Retinal pigment epithelial cell (primary cell): Measurements from ENCODE around the gene SLC47A1.

Experiments used
- DNase-seq: peaks from one replicate; pipeline ENCODE4 v3.0.0-alpha.2; 2010; ENCODE audit warnings: low read depth
- H3K4me3 ChIP-seq: 2 replicates; pipeline ENCODE4 v1.5.1; 2011; ENCODE audit warnings: mild to moderate bottlenecking, low read length, control low read depth, moderate library complexity
- TF ChIP-seq, protein P1 (sequence below): conservative IDR thresholded peaks from 2 replicates; pipeline ENCODE4 v1.5.1; 2011; ENCODE audit warnings: low read depth, low read length, control low read depth, inconsistent platforms

The SLC47A1 gene

DNA sequence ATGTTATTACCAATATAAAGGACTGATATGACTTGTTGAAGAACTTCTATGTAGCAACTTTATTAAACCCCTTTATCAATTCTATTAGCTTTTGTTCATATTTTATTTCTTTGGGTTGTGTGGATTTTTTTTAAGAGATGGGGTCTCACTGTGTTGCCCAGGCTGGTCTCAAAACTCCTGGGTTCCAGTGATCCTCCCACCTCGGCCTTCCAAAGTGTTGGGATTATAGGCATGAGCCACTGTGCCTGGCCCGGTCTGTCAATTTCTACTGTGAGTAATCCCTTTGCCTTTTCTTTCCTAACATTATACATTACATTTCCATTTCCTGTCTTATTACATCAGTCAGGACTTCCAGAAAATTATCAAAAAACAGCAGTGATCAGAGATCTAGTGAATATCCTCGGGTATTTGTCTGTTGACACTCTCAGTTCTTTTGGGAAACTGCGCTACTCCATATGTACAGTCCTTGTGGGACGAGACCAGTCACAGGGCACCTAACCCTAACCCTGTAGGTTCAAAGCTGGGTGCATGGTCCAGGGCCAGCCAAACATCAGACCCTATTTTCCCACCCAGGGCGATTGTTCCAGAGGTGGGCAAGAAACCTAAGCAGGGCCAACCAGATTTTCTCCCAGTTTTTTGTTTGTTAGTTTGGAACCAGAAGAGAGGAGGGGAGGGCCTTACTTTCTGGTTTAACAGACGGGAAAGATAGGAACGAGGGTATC is 1.7 kb upstream of the SLC47A1 start:
- H3K4me3 ChIP-seq, result no peak overlapping the region
- DNase-seq, result no peak
- TF ChIP-seq, protein P1, sequence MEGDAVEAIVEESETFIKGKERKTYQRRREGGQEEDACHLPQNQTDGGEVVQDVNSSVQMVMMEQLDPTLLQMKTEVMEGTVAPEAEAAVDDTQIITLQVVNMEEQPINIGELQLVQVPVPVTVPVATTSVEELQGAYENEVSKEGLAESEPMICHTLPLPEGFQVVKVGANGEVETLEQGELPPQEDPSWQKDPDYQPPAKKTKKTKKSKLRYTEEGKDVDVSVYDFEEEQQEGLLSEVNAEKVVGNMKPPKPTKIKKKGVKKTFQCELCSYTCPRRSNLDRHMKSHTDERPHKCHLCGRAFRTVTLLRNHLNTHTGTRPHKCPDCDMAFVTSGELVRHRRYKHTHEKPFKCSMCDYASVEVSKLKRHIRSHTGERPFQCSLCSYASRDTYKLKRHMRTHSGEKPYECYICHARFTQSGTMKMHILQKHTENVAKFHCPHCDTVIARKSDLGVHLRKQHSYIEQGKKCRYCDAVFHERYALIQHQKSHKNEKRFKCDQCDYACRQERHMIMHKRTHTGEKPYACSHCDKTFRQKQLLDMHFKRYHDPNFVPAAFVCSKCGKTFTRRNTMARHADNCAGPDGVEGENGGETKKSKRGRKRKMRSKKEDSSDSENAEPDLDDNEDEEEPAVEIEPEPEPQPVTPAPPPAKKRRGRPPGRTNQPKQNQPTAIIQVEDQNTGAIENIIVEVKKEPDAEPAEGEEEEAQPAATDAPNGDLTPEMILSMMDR, result no peak

DNA sequence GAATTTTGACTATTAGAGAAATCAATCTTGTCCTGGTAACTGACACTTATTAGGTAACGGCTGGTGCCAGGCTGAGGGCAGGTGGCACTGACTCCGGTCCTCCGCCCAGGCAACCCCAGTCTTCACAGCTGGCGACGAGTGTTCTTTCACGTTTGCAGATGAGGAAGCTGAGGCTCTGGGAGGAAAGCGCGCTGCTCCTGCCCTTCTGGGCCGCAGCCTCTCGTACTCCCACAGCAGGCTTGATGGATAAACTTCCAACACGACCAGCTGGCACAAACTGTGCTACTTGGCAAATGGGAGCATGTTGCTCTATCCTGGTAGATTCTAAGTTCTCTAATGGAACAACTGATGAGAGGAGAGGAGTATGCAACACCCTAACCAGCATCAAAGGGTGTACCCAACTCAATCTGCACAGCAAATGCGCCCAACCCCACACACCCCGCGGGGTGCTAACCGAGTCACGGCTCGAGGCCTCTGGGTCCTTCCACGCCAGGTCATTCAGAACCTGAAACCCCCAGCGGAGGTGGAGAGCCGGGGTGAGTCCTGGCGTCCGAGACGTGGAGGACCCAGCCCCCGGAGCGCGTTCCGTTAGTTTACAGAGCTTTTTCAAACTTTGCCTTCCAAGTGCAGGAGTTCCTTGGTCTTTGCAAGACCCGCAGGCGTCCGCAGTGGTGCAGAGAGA is 477 bp upstream of the SLC47A1 start:
- TF ChIP-seq, protein P1, result no peak
- DNase-seq, result no peak
- peak overlapping the region; percentile 66 for H3K4me3 ChIP-seq

DNA sequence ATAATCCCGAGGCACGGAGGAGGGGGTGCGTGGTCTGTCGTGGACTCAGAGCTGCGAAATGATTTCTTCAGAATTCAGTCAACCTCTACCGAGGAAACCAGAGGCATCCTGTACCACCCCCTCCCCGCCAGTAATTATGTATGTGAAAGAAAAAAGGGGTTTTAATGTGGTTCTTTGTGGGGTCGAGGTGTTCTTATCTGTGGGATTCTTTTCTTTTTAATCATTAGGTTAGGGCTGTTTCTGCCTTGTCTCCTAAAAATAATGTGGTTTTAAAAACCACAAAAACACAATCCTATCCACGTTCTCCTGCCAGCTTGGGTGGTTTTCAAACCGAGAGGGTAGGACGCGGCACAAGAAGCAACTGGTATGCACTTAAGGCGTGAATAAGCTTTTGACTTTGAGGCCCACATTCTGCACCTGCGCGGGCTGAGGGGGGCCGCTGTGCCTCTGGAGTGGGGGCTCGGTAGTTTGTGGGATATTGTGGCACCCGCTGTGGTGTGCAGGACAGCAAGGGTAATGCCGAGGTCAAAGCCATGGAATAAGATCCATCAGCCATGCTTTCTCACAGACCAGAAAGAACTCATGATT is 1.0 kb downstream of the SLC47A1 start:
- peak overlapping the region; percentile 66 for H3K4me3 ChIP-seq
- no peak for DNase-seq
- TF ChIP-seq, protein P1, result no peak

DNA sequence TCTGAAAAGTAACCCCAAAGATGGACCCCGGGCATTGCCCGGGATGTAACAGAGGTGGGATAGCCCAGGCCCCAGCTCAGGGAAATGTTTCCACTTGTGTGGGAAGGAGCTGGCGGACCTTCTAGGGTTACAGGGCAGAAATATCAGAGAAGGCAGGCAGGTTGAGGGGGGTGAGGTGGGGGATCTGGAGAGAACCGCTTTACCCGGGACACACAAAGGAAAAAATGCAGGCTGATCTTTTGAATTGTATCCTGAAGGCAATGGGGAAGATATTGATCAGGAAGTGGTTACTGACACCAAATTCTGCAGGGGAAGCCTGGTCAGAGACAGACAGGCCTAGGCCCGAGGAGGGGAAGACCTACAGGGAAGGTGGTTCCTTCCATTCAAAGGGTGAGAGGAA is 3.5 kb downstream of the SLC47A1 start:
- no peak for DNase-seq
- H3K4me3 ChIP-seq, result no peak overlapping the region
- TF ChIP-seq, protein P1, result no peak

DNA sequence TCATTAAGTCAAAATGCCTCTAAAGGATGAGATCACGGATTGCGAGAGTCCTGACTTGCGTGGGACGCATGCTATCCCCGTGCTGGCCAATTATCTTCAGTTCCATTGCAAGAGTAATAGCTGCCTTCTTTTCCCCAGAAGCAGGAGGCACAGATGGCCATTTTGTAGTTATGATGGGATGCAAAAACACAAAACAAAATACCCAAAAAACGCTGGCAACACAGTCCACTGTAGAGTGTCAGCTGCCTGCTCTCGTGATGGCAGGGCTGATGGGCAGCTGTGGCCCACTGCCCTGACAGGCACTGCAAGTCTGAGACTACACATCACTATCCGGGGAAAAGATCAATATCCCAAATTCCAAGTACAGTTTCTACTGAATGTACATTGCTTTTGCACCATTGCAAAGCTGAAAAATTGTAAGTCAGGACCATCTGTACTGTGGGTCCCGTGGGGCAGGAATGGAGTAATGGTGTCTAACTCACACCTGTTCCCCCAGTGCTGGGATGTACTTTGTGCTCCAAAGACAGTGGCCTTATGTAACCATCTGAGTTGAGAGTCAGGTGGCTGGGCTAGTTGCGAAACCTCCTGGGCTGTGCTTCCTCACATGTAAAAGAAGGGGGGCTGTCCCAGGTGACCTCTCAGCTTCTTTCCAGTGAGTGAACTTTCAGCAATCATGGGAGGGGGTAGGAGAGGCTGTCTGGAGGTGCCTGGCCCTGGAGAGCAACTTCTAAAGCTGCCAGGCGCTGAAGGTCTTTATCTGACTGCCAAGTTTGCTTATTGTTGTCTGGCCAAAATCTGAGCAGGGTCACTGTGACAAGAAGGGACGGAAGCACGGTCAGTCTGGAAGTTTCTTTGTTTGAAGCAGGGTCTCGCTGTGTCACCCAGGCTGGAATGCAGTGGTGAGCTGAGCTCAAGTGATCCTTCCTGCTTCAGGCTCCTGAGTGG is 4.7 kb downstream of the SLC47A1 start:
- no peak overlapping the region for H3K4me3 ChIP-seq
- TF ChIP-seq, protein P1, result no peak
- DNase-seq, result no peak

DNA sequence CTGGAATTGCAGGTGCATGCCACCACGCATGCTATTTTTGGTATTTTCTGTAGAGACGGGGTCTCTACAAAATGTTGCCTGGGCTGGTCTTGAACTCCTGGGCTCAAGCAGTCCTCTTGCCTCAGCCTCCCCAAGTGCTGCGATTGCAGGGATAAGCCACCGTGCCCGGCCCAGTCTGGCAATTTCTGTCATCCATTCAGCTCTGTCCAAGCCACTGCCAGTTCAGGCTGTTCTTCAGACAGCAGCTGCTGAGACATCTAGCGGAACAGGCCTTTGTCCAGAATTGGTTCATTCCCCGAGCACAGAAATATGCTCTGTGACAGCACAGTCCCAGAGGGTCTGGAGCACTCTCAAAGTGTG is 5.4 kb downstream of the SLC47A1 start:
- TF ChIP-seq, protein P1, result no peak
- no peak overlapping the region for H3K4me3 ChIP-seq
- no peak for DNase-seq
